ENCODE measurements around the gene BAHCC1.

BAHCC1 gene

DNA sequence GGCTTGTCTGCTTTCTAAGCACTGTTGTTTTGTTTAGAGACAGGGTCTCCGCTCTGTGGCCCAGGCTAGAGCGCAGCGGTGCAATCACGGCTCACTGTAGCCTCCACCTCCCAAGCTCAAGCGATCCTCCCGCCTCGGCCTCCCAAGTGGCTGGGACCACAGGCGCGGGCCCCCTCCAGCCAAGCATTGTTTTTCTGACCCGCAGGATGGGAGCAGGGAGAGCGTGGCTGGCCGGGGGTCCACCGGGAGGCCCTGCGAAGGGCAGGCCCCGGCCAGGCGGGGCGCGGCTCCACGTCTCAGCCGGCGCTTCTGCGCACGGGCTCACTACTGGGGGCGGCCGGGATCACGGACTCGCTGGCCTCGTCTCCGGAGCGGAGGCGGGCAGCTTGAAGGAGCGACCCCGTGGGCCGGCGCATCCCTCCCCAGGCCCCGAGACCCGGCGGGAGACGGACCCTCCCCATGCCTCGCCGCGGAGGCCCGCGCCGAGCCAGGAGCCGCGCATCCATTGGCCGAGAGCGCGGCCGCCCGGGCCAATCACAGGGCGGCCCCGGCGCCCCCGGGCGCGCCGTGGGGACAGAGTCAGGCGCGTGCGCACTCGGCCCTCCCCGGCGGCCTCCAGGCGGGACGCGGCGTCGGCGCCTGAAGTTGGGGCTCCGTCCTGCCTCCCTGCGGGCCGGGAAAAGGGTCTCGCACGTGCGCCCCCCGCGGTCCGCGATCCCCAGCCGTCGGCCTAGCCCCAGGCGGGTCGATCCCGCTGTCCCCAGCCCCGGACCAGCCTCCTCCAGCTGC lies 92.4 kb downstream of the BAHCC1 start:
- TF ChIP-seq, protein P1, sequence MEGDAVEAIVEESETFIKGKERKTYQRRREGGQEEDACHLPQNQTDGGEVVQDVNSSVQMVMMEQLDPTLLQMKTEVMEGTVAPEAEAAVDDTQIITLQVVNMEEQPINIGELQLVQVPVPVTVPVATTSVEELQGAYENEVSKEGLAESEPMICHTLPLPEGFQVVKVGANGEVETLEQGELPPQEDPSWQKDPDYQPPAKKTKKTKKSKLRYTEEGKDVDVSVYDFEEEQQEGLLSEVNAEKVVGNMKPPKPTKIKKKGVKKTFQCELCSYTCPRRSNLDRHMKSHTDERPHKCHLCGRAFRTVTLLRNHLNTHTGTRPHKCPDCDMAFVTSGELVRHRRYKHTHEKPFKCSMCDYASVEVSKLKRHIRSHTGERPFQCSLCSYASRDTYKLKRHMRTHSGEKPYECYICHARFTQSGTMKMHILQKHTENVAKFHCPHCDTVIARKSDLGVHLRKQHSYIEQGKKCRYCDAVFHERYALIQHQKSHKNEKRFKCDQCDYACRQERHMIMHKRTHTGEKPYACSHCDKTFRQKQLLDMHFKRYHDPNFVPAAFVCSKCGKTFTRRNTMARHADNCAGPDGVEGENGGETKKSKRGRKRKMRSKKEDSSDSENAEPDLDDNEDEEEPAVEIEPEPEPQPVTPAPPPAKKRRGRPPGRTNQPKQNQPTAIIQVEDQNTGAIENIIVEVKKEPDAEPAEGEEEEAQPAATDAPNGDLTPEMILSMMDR (IDR thresholded peaks at IDR 0.05; ENCODE audit: low read depth, low read length, missing control alignments): no peak
- no peaks in the 10 kb centered on the region for H3K36me3 ChIP-seq (replicated peaks)
- peak overlapping the region; percentile 49 for H3K4me3 ChIP-seq (ENCODE audit: low read depth, low read length)
- no peaks in the 10 kb centered on the region for H3K27me3 ChIP-seq (replicated peaks)
- DNase-seq: no peak
- in situ Hi-C loops (cut with HindIII; ENCODE audit: low pct_ligation_motif_present, low sequenced_read_pairs): no loop called here
- H3K27ac ChIP-seq: peak overlapping the region; percentile 58

DNA sequence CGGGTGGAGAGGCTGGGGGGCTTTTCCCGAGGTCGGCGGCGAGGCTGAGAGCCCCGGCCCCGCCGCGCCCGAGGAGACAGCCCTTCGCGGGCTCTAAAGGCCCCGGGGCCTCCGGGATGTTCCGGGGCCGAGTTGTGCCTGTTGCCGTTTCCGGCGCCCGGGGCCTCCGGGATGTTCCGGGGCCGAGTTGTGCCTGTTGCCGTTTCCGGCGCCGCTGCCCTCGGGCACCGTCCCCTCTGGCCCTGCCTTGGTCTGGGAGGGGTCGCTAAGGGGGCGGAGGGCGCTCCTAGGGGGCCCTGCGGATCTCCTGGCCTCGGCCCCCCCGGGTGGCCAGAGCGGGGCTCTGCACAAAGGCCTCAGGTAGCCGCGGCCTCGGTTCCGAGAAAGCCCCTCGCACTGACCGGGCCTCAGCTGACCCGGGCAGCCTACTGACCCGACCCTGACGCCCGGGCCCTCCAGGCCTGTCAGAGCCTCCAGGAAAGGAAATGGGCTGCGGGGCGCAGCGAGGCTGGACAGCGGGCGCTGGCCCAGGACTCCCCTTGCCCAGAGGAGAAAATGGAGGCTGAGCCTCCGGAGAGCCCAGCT lies 93.1 kb downstream of the BAHCC1 start:
- TF ChIP-seq, protein P1 (IDR thresholded peaks at IDR 0.05; ENCODE audit: low read depth, low read length, missing control alignments): no peak
- DNase-seq: no peak
- in situ Hi-C loops (cut with HindIII; ENCODE audit: low pct_ligation_motif_present, low sequenced_read_pairs): no loop called here

DNA sequence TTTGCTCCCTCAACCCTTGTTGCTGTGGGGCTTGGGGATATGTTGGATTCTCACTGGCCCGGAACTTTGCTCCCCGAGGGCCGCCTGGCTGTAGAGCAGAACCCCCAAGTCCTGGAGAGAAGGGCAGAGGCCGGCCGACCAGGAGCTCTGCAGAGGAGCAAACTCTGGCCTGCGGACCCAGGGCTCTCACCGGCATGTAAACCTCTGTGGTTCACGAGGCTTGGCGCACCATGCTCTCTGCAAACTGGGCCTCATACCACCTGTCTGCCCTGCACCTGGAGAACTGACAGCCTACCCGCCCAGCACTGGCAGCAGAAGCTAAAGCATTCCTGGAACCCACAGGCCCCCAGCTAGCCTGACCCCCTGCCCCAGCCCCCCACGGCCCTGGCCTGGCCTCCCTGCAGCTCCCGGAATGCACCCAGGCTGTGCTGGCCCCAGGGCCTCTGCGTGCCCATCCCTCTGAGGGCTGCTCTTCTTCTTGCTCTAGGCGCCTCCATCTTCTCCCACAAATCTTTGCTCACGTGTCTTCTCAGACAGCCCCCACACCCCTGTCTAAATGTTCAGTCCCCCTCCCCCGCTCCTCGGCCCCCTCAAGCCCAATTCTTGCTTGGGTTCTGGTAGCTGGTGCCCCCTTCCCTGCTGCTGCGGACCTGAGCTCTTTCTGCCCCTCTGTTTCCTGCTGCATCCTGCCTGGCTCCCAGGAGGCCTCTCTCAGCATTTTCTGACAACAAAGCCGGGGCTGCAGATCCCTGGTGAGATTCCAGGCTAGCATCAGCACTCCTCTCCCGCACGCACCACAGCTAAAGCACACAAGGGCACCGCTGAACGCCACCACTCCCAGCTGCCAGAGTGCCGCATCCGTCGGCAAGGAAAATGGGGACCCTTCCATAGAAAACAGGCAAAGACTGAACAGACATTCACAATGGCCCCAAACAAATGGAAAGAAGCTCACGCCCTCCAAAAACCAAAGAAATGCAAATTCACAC lies 94.0 kb downstream of the BAHCC1 start:
- Histone ChIP-seq H3K4me3 (ENCODE audit: low read depth, low read length) (no peak overlapping the region), H3K36me3 (replicated peaks) (no peaks in the 10 kb centered on the region), H3K27ac (no peak overlapping the region), H3K27me3 (replicated peaks) (no peaks in the 10 kb centered on the region)
- in situ Hi-C loops (cut with HindIII; ENCODE audit: low pct_ligation_motif_present, low sequenced_read_pairs): no loop called here
- TF ChIP-seq, protein P1 (IDR thresholded peaks at IDR 0.05; ENCODE audit: low read depth, low read length, missing control alignments): no peak
- no peak for DNase-seq

More for the DNA sequence above, 93.1 kb downstream of the BAHCC1 start:
- peak overlapping the region; percentile 49 for H3K4me3 ChIP-seq (ENCODE audit: low read depth, low read length)
- no peaks in the 10 kb centered on the region for H3K36me3 ChIP-seq (replicated peaks)
- no peaks in the 10 kb centered on the region for H3K27me3 ChIP-seq (replicated peaks)
- peak overlapping the region; percentile 58 for H3K27ac ChIP-seq

DNA sequence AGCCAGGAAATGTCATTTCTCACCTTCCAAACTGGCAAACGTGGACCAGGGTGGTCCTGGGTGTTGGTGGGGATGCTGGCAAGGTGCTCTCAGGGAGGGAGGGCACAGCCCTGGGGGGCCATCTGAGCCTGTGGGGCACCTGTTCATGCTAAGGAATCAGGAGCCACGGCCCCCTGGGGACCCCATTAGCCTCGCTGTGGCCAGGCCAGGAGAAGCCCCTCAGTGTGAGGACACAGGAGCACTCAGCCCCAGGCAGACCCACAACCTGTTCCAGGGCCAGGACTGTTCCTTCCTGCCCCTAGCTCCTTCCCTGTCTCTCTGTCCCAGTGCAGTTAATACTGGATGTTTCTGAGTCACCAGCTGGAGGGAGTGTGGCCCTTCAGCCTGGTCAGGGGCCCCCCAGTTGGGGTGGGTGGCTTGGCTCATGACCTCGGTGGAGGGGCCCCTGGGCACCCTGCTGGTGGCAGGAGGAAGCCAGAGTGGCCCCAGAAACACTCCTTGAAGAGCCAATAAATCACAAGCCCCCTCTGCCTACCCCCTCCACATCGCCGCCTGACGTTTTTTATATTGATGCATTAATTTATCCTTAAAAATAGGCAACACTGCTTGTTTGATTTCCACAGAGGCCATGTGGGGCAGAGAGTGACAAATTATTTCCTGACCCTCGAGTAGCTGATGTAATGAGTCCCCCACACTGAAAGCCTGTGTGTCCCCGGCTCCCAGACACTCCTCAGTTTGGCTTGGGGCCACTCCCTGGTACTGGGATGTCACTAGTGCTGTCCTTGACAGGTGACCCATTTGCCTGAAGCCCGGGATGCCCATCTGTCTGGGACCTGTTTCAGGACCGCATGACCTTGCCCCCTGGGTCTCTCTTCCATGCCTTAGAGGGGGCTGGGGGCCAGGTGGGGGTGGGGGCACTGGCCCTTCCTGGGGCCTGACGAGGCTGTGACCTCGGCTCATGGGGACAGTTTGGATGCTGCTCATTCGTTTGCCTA lies 95.0 kb downstream of the BAHCC1 start:
- H3K36me3 ChIP-seq (replicated peaks): no peaks in the 10 kb centered on the region
- H3K27ac ChIP-seq: no peak overlapping the region
- TF ChIP-seq, protein P1 (IDR thresholded peaks at IDR 0.05; ENCODE audit: low read depth, low read length, missing control alignments): no peak
- no peak overlapping the region for H3K4me3 ChIP-seq (ENCODE audit: low read depth, low read length)
- in situ Hi-C loops (cut with HindIII; ENCODE audit: low pct_ligation_motif_present, low sequenced_read_pairs): no loop called here
- no peak for DNase-seq
- peaks cover 2% of the 10 kb centered on the region for H3K27me3 ChIP-seq (replicated peaks)

DNA sequence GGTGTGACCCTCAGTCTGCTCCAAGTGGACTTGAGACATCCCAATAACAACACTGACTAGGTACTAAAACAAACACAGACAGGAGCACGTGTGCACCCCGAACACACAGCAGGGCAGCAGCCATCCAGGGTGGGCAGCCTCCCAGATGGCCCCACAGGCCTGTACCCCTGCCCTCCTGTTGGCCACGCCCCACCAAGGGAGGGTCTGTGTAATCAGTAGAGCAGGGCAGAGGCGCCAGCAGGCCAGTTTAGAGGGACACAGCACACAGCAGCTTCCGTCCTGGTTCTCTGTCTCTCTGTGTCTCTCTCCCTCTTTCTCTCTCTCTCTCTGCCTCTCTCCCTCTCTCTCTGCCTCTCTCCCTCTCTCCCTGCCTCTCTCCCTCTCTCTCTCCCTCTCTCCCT lies 95.9 kb downstream of the BAHCC1 start:
- DNase-seq: no peak
- Histone ChIP-seq H3K36me3 (replicated peaks) (no peaks in the 10 kb centered on the region), H3K27me3 (replicated peaks) (peaks cover 2% of the 10 kb centered on the region), H3K27ac (no peak overlapping the region), H3K4me3 (ENCODE audit: low read depth, low read length) (no peak overlapping the region)
- TF ChIP-seq, protein P1 (IDR thresholded peaks at IDR 0.05; ENCODE audit: low read depth, low read length, missing control alignments): no peak
- in situ Hi-C loops (cut with HindIII; ENCODE audit: low pct_ligation_motif_present, low sequenced_read_pairs): no loop called here
